Measurements from ENCODE around the gene CSPG4.
"Not testable (repeated sequence)": the region's sequence is repeated elsewhere in the genome, so short reads cannot be mapped to it uniquely, and the experiment has no call there.

DNA sequence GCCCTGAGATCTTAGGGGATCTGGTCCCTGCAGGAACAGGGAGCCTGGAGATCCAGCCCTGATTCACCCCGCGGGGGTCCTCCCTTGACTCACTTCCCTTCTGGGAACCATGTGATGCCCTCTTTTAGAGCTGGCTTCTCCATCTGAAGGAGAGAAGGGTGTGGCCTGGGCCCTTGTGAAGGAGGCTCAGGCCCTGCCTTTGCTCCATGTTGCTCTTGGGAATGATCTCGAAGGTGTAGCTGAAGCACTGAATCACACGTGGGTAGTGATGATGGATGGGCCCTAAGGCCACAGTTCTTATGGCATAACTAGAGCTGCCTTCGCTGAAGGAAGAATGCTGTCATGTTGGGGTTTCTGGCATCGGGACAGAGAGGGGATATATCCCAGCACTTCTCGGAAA is 1.2 kb downstream of the CSPG4 start:
- TF ChIP-seq EZH2 (IDR thresholded peaks at IDR 0.05); POLR2AphosphoS5 (IDR thresholded peaks at IDR 0.05; ENCODE audit: borderline replicate concordance, low read depth, low read length); FOXP2 (optimal IDR thresholded peaks at IDR 0.05; ENCODE audit: control extremely low read depth, extremely low read length, insufficient read depth): not testable (repeated sequence)
